IPS-NIHi7 (cell line): ENCODE results near the gene ATF7.
"Not testable (repeated sequence)": the region's sequence is repeated elsewhere in the genome, so short reads cannot be mapped to it uniquely, and the experiment has no call there.

Experiments used
- DNase-seq: peaks from one replicate; pipeline ENCODE4 v3.0.0; 2012; ENCODE audit warnings: mixed read lengths; ENCODE audit errors: extremely low spot score

ATF7 gene

GRCh38 chr12:53626702-53627169 is 554 bp upstream of the ATF7 start:
- no peak for DNase-seq

- DNase-seq, result no peak
These were observed 723 bp downstream of the ATF7 start for GRCh38 chr12:53625373-53625945.

GRCh38 chr12:53624956-53625355 is 1.2 kb downstream of the ATF7 start:
- no peak for DNase-seq

- DNase-seq, result no peak
These were observed 1.7 kb downstream of the ATF7 start for GRCh38 chr12:53624458-53624857.

- no peak for DNase-seq
These were observed 2.4 kb downstream of the ATF7 start for GRCh38 chr12:53623548-53624385.

GRCh38 chr12:53622724-53623123 is 3.5 kb downstream of the ATF7 start:
- DNase-seq, result no peak

GRCh38 chr12:53618275-53618674 is 7.9 kb downstream of the ATF7 start:
- no peak for DNase-seq

- DNase-seq, result no peak
These were observed 8.5 kb downstream of the ATF7 start for GRCh38 chr12:53617700-53618099.

GRCh38 chr12:53616950-53617349 is 9.2 kb downstream of the ATF7 start:
- DNase-seq, result no peak

GRCh38 chr12:53613821-53614220 is 12.4 kb downstream of the ATF7 start:
- DNase-seq, result no peak

GRCh38 chr12:53612978-53613377 is 13.2 kb downstream of the ATF7 start:
- DNase-seq, result no peak

GRCh38 chr12:53611304-53611703 is 14.9 kb downstream of the ATF7 start:
- no peak for DNase-seq

GRCh38 chr12:53606688-53607087 is 19.5 kb downstream of the ATF7 start:
- DNase-seq, result not testable (repeated sequence)

GRCh38 chr12:53604581-53604980 is 21.6 kb downstream of the ATF7 start:
- DNase-seq, result no peak

GRCh38 chr12:53603804-53604203 is 22.4 kb downstream of the ATF7 start:
- DNase-seq, result no peak

- no peak for DNase-seq
These were observed 23.0 kb downstream of the ATF7 start for GRCh38 chr12:53603196-53603595.

- no peak for DNase-seq
These were observed 23.9 kb downstream of the ATF7 start for GRCh38 chr12:53602176-53602864.

- DNase-seq, result no peak
These were observed 24.8 kb downstream of the ATF7 start for GRCh38 chr12:53601296-53601847.

GRCh38 chr12:53600490-53601295 is 25.5 kb downstream of the ATF7 start:
- DNase-seq, result no peak

GRCh38 chr12:53599579-53599978 is 26.6 kb downstream of the ATF7 start:
- DNase-seq, result no peak

- DNase-seq, result not testable (repeated sequence)
These were observed 27.2 kb downstream of the ATF7 start for GRCh38 chr12:53598971-53599370.
